COLO668 (cell line): Measurements from ENCODE around the gene HS3ST5.
"Not testable (repeated sequence)": the region's sequence is repeated elsewhere in the genome, so short reads cannot be mapped to it uniquely, and the experiment has no call there.

Source experiments
- DNase-seq: peaks from one replicate; lab custom pipeline; 2025; ENCODE audit not compliant: unreplicated experiment; lab: John Stamatoyannopoulos, UW

Gene HS3ST5

GRCh38 chr6:114339706-114340105, 3.1 kb downstream of the HS3ST5 start:
- DNase-seq, result no peak

- no peak for DNase-seq
Measured at GRCh38 chr6:114334237-114334636, 8.6 kb downstream of the HS3ST5 start.

GRCh38 chr6:114327074-114327473, 15.7 kb downstream of the HS3ST5 start:
- no peak for DNase-seq

GRCh38 chr6:114323784-114324183, 19.0 kb downstream of the HS3ST5 start:
- no peak for DNase-seq

- DNase-seq, result no peak
Measured at GRCh38 chr6:114319749-114320148, 23.1 kb downstream of the HS3ST5 start.

GRCh38 chr6:114315831-114316595, 26.8 kb downstream of the HS3ST5 start:
- DNase-seq, result no peak

GRCh38 chr6:114313816-114314215, 29.0 kb downstream of the HS3ST5 start:
- not testable (repeated sequence) for DNase-seq

GRCh38 chr6:114312931-114313330, 29.9 kb downstream of the HS3ST5 start:
- DNase-seq, result no peak

GRCh38 chr6:114310053-114310452, 32.8 kb downstream of the HS3ST5 start:
- DNase-seq, result no peak

- no peak for DNase-seq
Measured at GRCh38 chr6:114304304-114304887, 38.4 kb downstream of the HS3ST5 start.

- DNase-seq, result no peak
Measured at GRCh38 chr6:114301596-114302219, 41.1 kb downstream of the HS3ST5 start.

- DNase-seq, result no peak
Measured at GRCh38 chr6:114297135-114297534, 45.7 kb downstream of the HS3ST5 start.

GRCh38 chr6:114292431-114292830, 50.4 kb downstream of the HS3ST5 start:
- no peak for DNase-seq

- DNase-seq, result no peak
Measured at GRCh38 chr6:114291428-114291827, 51.4 kb downstream of the HS3ST5 start.

GRCh38 chr6:114290864-114291263, 52.0 kb downstream of the HS3ST5 start:
- DNase-seq, result no peak

GRCh38 chr6:114288701-114289495, 53.9 kb downstream of the HS3ST5 start:
- no peak for DNase-seq

- DNase-seq, result no peak
Measured at GRCh38 chr6:114287461-114287860, 55.4 kb downstream of the HS3ST5 start.

GRCh38 chr6:114286211-114286610, 56.6 kb downstream of the HS3ST5 start:
- no peak for DNase-seq

GRCh38 chr6:114284281-114284680, 58.5 kb downstream of the HS3ST5 start:
- DNase-seq, result no peak

GRCh38 chr6:114282292-114282691, 60.5 kb downstream of the HS3ST5 start:
- no peak for DNase-seq

GRCh38 chr6:114281496-114281895, 61.3 kb downstream of the HS3ST5 start:
- DNase-seq, result no peak
